GM21360 (cell line): Measurements from ENCODE around the gene NSD1.
"Not testable (repeated sequence)": the region's sequence is repeated elsewhere in the genome, so short reads cannot be mapped to it uniquely, and the experiment has no call there.

Experiments
- ATAC-seq: cut with Tn5 transposase; IDR thresholded peaks from one replicate; pipeline ENCODE4 v1.9.1; 2021; ENCODE audit warnings: mild to moderate bottlenecking, moderate library complexity; ENCODE audit not compliant: unreplicated experiment

Gene NSD1

DNA sequence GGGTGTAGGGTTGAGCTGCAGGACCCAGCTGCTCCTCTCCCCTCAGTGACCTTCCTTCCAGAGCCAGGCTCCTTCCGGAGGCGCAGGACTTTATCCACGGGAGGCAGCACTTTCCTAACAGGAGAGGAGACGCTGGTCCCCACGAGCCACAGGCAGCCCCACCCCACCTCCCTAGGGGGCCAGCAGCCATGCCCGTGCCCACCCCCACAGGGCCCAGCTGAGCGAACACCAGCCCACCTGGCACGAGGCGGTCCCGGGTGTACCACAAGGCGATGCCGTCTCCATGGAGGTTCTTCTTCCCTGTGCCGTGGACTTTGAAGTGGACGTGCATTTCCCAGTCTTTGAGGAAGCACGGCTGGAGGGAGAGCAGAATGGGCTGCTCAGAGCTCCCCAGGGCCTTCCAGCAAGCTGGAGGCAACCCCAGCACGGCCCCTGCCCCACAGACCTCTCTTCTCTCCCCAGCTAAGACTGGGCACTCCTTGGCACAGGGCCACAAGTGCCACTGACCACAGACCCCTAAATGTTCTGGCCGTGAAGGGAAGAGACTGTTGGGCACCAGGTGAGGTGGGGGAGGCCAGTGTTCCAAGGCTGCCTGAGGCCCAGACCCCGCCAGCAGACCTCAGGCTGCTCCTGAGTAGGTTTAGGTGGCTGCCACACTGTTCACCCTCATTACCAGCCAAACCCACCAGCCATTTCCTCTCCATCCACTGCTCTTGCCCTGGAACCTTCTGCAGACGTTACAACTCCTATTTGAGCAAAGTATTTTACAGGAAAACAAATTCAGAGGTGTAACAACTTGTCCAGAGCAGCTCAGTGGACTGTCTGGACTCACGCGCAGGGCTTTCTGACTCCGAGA, 204.9 kb downstream of the NSD1 start:
- ATAC-seq, result no peak

DNA sequence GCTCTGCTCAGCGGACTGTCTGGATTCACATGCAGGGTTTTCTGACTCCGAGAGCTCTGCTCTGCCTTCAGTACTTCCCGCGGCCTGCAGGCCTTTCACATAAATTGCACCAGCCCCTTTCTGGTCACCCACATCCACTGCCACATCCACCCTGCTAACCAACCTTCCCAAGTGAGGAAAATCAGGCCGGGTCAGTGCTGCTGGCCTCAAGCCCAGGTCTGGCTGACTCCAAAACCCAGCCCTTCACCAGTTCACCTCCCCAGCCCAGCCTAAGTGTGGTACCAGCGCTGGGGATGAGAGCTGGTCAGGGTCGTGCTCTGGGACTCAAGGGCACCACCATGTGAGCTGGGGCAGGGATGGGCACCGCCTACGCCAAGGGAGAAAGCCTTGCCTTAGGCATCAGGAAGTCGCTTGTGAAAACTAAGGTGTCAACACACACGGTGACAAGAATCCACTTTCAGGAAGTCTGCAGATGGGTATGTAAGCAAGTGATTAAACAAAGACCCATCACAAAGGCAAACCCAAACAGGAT, 205.6 kb downstream of the NSD1 start:
- no peak for ATAC-seq

DNA sequence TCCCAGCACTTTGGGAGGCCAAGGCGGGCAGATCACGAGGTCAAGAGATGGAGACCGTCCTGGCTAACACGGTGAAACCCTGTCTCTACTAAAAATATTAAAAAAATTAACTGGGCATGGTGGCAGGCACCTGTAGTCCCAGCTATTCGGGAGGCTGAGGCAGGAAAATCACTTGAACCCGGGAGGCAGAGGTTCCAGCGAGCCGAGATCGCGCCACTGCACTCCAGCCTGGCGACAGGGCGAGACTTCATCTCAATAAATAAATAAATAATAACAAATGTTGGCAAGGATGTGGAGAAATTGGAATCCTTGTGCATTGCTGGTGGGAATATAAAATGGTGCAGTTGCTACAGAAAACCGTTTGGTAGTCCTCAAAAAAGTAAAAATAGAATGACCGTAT, 209.4 kb downstream of the NSD1 start:
- ATAC-seq, result not testable (repeated sequence)

DNA sequence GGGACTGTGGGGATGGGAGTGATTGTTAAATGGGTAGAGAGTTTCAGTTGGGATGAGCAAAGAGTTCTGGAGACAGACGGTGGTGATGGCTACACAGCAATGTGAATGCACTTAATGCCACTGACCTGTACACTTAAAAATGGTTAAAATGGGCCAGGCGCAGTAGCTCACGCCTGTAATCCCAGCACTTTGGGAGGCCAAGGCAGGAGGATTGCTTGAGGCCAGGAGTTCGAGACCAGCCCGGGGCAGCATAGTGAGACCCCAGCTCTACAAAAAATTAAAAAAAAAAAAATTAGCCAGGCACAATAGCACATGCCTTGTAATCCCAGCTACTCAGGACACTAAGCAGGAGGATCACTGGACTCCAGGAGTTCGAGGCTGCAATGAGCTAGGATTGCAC, 210.2 kb downstream of the NSD1 start:
- ATAC-seq, result no peak

DNA sequence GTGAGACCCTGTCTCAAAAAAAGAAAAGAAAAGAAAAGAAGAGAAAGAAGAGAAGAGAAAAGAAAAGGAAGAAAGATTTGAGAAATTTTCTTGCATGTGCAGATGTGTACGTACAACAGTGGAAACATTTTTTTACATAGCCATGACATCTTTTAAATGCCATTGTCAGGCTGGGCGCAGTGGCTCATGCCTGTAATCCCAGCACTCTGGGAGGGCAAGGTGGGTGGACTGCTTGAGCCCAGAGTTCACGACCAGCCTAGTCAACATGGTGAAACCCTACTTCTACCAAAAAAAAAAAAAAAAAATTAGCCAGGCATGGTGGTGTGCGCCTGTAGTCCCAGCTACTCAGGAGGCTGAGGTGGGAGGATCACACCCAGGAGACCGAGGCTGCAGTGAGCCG, 211.3 kb downstream of the NSD1 start:
- ATAC-seq, result no peak

DNA sequence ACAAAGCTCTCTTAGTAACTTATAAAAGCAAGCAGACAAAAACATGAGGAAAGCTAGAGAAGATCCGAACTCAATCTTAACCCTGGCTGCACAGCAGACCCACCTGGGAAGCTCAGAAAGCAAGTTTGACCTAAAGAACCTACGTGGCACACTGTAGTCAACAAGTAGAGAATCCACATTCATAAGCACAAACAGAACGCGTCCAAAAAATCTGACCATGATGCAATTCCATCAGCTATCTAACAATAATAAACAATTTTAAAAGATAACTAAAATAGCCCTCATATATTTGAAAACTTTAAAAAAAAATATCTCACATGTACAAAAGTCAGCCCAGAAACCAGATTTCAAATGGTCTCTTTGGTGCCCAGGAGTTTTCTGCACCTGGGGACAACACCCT, 213.2 kb downstream of the NSD1 start:
- no peak for ATAC-seq

DNA sequence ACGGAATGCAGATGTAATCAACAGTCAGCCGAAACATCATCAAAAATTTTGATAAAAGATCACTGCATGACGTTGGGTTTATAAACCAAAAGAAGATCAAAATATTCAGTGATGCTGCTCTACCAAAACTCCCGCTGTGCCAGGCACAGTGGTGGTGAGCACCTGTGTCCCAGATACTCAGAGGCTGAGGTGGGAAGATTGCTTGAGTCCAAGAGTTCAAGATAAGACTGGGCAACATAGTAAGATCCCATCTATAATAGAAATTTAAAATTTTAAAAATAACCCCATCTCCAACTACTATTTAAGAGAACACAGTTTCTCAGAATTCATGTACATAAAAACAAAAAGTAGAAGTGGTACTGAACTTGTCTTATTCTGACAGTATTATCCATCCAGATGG, 214.1 kb downstream of the NSD1 start:
- ATAC-seq, result no peak

DNA sequence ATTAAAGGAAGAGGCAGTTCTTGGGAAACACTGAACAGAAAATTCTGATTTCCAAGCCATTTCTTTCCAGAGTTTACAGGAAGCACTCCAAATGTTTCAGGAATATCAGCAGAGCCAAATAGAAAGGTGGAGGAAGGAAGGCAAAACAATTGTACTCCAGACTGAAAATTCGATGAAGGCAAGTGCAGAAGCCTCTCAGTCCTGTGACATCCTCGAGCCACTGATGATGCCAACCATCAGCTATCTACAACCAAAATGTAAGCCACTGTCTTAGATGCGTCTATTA, 215.7 kb downstream of the NSD1 start:
- ATAC-seq, result no peak

DNA sequence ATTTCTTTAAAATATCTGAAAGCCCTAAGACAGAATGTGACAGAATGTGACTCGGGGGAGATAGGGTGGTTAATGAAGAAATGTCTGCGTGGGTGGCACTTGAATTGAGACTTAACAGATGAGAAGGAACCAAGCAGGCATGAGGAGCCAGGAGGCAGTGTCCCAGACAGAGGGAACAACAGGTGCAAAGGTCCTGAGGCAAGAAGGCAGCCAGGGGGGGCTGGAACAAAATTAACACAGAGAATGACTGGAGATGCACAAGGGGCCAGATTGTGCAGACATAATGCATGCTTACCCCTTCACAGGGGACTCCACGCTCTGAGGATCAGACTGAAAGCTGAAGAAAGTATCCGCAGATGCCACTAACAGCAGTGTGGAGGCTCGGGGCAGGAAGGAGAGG, 216.2 kb downstream of the NSD1 start:
- ATAC-seq, result no peak
